Neural crest cell (in vitro differentiated cells): Measurements from ENCODE around the gene ZNF567. TPM values are rescaled to one million over a fixed set of nuclear protein-coding genes. Genes with fewer than 3 reads are reported as not detected.
"Not testable (repeated sequence)": the region's sequence is repeated elsewhere in the genome, so short reads cannot be mapped to it uniquely, and the experiment has no call there.

Experiments used
- DNase-seq: peaks from one replicate; pipeline ENCODE4 v3.0.0; 2021; ENCODE audit warnings: low read depth, mixed read lengths, low spot score
- H3K27ac Mint-ChIP-seq: one replicate; pipeline ENCODE4 v1.8.0; 2021; ENCODE audit warnings: mild to moderate bottlenecking, mixed read lengths; ENCODE audit not compliant: unreplicated experiment
- H3K27me3 Mint-ChIP-seq: 2 replicates; pipeline ENCODE4 v1.8.0; 2021; ENCODE audit warnings: low read depth, mild to moderate bottlenecking, mixed read lengths
- H3K36me3 Mint-ChIP-seq: 2 replicates; pipeline ENCODE4 v1.8.0; 2021; ENCODE audit warnings: low read depth, mild to moderate bottlenecking, mixed read lengths
- H3K4me1 Mint-ChIP-seq: 2 replicates; pipeline ENCODE4 v1.8.0; 2021; ENCODE audit warnings: mixed read lengths
- H3K4me3 Mint-ChIP-seq: one replicate; pipeline ENCODE4 v1.8.0; 2021; ENCODE audit warnings: mild to moderate bottlenecking, mixed read lengths
- H3K9me3 Mint-ChIP-seq: 2 replicates; pipeline ENCODE4 v1.8.0; 2021; ENCODE audit warnings: mixed read lengths
- CTCF ChIP-seq: fragments of 200-600 bp; sonication (generic); conservative IDR thresholded peaks from 2 replicates; pipeline ENCODE4 v1.5.0; 2021; ENCODE audit warnings: antibody characterized with exemption, mild to moderate bottlenecking
- total RNA-seq: library from RNA; stranded (reverse); gene quantifications from 2 replicates; pipeline ENCODE4 v1.2.1, GENCODE V29; 2021

Gene ZNF567
- total RNA-seq, 1 donor from 2014 or later, result 10.3 TPM

- Mint-ChIP-seq H3K27me3 (no peaks in the 10 kb centered on the region), H3K4me3 (no peak overlapping the region), H3K9me3 (peaks cover 35% of the 10 kb centered on the region), H3K27ac (no peak overlapping the region), H3K36me3 (peaks cover 80% of the 10 kb centered on the region), H3K4me1 (no peaks in the 10 kb centered on the region)
- no peak for TF ChIP-seq CTCF
- DNase-seq, result no peak
These were observed 58.5 kb downstream of the ZNF567 start for GRCh38 chr19:36745870-36746269.

DNA sequence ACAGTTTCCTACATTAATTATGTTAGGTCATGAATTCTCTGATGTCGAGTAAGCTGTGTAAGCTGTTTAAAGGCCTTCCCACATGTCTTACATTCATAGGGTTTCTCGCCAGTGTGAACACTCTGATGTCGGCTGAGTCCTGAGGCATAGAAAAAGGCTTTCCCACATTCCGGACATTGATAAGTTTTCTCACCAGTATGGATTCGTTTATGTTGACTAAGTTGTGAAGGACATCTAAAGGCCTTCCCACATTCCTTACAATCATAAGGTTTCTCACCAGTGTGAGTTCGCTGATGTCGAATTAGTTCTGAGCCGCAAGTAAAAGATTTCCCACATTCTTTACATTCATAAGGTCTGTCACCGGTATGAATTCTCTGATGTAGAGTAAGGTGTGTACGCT is 60.3 kb downstream of the ZNF567 start:
- Mint-ChIP-seq H3K9me3 (peaks cover 37% of the 10 kb centered on the region), H3K36me3 (peaks cover 87% of the 10 kb centered on the region), H3K27ac (no peak overlapping the region), H3K4me1 (no peaks in the 10 kb centered on the region), H3K4me3 (no peak overlapping the region), H3K27me3 (no peaks in the 10 kb centered on the region)
- DNase-seq, result no peak
- no peak for TF ChIP-seq CTCF

- Mint-ChIP-seq H3K9me3 (peaks cover 38% of the 10 kb centered on the region), H3K4me1 (no peaks in the 10 kb centered on the region), H3K36me3 (peaks cover 86% of the 10 kb centered on the region), H3K27ac (no peak overlapping the region), H3K4me3 (no peak overlapping the region), H3K27me3 (no peaks in the 10 kb centered on the region)
- no peak for DNase-seq
- no peak for TF ChIP-seq CTCF
These were observed 61.2 kb downstream of the ZNF567 start for GRCh38 chr19:36748431-36749275.

DNA sequence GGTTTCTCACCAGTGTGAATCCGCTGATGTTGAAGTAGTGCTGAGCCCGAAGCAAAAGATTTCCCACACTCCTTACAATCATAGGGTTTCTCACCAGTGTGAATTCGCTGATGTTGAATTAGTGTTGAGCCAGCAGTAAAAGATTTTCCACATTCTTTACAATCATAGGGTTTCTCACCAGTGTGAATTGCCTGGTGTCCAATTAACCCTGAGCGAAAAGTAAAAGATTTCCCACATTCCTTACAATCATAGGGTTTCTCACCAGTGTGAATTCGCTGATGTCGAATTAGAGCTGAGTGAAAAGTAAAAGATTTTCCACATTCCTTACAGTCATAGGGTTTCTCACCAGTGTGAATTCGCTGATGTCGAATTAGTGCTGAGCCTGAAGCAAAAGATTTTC is 62.2 kb downstream of the ZNF567 start:
- H3K4me1 Mint-ChIP-seq, H3K4me3 Mint-ChIP-seq, H3K27me3 Mint-ChIP-seq, H3K27ac Mint-ChIP-seq, DNase-seq: not testable (repeated sequence)
- peaks cover 40% of the 10 kb centered on the region for H3K9me3 Mint-ChIP-seq
- peaks cover 89% of the 10 kb centered on the region for H3K36me3 Mint-ChIP-seq

GRCh38 chr19:36750066-36750691 is 62.8 kb downstream of the ZNF567 start:
- Mint-ChIP-seq H3K9me3 (peaks cover 40% of the 10 kb centered on the region), H3K36me3 (peaks cover 87% of the 10 kb centered on the region), H3K27ac (no peak overlapping the region), H3K4me1 (no peaks in the 10 kb centered on the region), H3K27me3 (no peaks in the 10 kb centered on the region), H3K4me3 (no peak overlapping the region)
- no peak for DNase-seq
- TF ChIP-seq CTCF, result no peak

Other genes starting within 250 kb of the ZNF567 start
- gene ZNF566, start 198.1 kb upstream of the ZNF567 start, total RNA-seq, result 20.8 and 26.9 TPM in 2 replicates
- 32.1 and 46.4 TPM in 2 replicates for gene ZNF260, start 159.3 kb upstream of the ZNF567 start, total RNA-seq
- 19.7 and 19.9 TPM in 2 replicates for gene ZNF529, start 114.3 kb upstream of the ZNF567 start, total RNA-seq
- 22.1 and 24.7 TPM in 2 replicates for gene ZNF382, start 82.3 kb upstream of the ZNF567 start, total RNA-seq
- 7.7 and 10.2 TPM in 2 replicates for gene ZNF461, start 20.8 kb upstream of the ZNF567 start, total RNA-seq
- gene ZNF850, start 85.2 kb downstream of the ZNF567 start, total RNA-seq, result 13.5 and 16.7 TPM in 2 replicates
- gene ZNF790, start 150.8 kb downstream of the ZNF567 start, total RNA-seq, result 11.3 and 12.5 TPM in 2 replicates
- gene ZNF345, start 163.3 kb downstream of the ZNF567 start, total RNA-seq, result 8.7 and 10.2 TPM in 2 replicates
- gene ZNF829, start 228.7 kb downstream of the ZNF567 start, total RNA-seq, result 2.2 and 2.6 TPM in 2 replicates
- 5.9 and 6.1 TPM in 2 replicates for gene ZNF568, start 228.7 kb downstream of the ZNF567 start, total RNA-seq